Measurements from ENCODE around the gene ARFGEF3. TPM values are rescaled to one million over a fixed set of nuclear protein-coding genes. Genes with fewer than 3 reads are reported as not detected.

The ARFGEF3 gene
- total and polyA plus RNA-seq, 10 of the 15 experiments (the other 5 are each of a cell fraction or from before 2014, with no cell fraction given): under 0.01 to 0.08 (median 0.02) TPM; not detected in 1

- ChIA-PET RAD21 (ENCODE audit: unreplicated experiment) (no interaction called here), SMC1A (ENCODE audit: uncharacterized antibody, unreplicated experiment) (no interaction called here), POLR2A (no interaction called here), CTCF (no interaction called here)
- in situ Hi-C loops (cut with MboI): no loop called here
- WGBS (ENCODE audit: insufficient coverage, insufficient replicate concordance, low lambda C conversion rate, missing lambda C conversion rate): 45% methylated on average over 2 of the region's 2 CpGs
- no peaks in the 10 kb centered on the region for H4K20me1 ChIP-seq (ENCODE audit: control insufficient read depth, insufficient read depth)
- no TSS peak for BruUV-seq (replicated peaks)
- H3K4me2 ChIP-seq (ENCODE audit: control insufficient read depth, insufficient read depth): no peak overlapping the region
- H3K36me3 ChIP-seq (ENCODE audit: control insufficient read depth in 2 of 2, insufficient read depth in 2 of 2, low read length in 1 of 2): no peaks in the 10 kb centered on the region
- H3K9me3 ChIP-seq (replicated peaks; ENCODE audit: control insufficient read depth, insufficient read depth, low read length): no peaks in the 10 kb centered on the region; the same call in 2 of the 3 replicates
- ATAC-seq: no peak
- no peak overlapping the region for H3K9ac ChIP-seq (ENCODE audit: control insufficient read depth, insufficient read depth, low read length)
- intact Hi-C loops (cut with micrococcal nuclease; ENCODE audit: unreplicated experiment): no loop called here
- DNase-seq (ENCODE audit: low read depth, low spot score): no peak
- H2AFZ ChIP-seq (ENCODE audit: control insufficient read depth, low read depth, low read length): no peak overlapping the region
- no peak for FAIRE-seq
- H3K79me2 ChIP-seq (ENCODE audit: control insufficient read depth, insufficient read depth, low read length): no peaks in the 10 kb centered on the region
- no peaks in the 10 kb centered on the region; a peak in 1 of 4 replicates for H3K27me3 ChIP-seq (replicated peaks in 1 of 2; ENCODE audit: control insufficient read depth in 2 of 2, insufficient read depth in 2 of 2, low read length in 1 of 2)
- H3K4me1 ChIP-seq (ENCODE audit: control insufficient read depth, insufficient read depth, low read length): no peaks in the 10 kb centered on the region
- no peak overlapping the region for H3K27ac ChIP-seq (ENCODE audit: control insufficient read depth, insufficient read depth)
- H3K4me3 ChIP-seq: no peak overlapping the region
- TF ChIP-seq CUX1 (IDR thresholded peaks at IDR 0.05; ENCODE audit: insufficient replicate concordance, low read depth, low read length) (no peak), STAT3 (IDR thresholded peaks at IDR 0.05; ENCODE audit: low read depth, low read length) (no peak), CHD4 (IDR thresholded peaks at IDR 0.05) (no peak), ATF2 (IDR thresholded peaks at IDR 0.05; ENCODE audit: low read length) (no peak), MAX (IDR thresholded peaks at IDR 0.05; ENCODE audit: low read depth, low read length) (no peak), E4F1 (IDR thresholded peaks at IDR 0.05; ENCODE audit: borderline replicate concordance, partially characterized antibody) (no peak), CREM (IDR thresholded peaks at IDR 0.05; ENCODE audit: low read depth) (no peak), RAD51 (IDR thresholded peaks at IDR 0.05) (no peak), BCLAF1 (IDR thresholded peaks at IDR 0.05) (no peak), YBX1 (IDR thresholded peaks at IDR 0.05) (no peak), ZNF274 (IDR thresholded peaks at IDR 0.05; ENCODE audit: insufficient read depth, insufficient read length) (no peak), NFYA (IDR thresholded peaks at IDR 0.05; ENCODE audit: borderline replicate concordance, low read depth, low read length) (no peak)
Measured at GRCh38 chr6:138176652-138177232, 15.0 kb downstream of the ARFGEF3 start.

Data from GM12878 (cell line).